ENCODE measurements around the gene PSMG4. TPM values are rescaled to one million over a fixed set of nuclear protein-coding genes. Genes with fewer than 3 reads are reported as not detected.
A peak's percentile ranks its signal among the peaks of the same experiment; 100 is the strongest.

PSMG4 gene
- total and polyA plus RNA-seq, 2 donors from 2014 or later: 24.9 to 36.8 TPM

- no peak for TF ChIP-seq CTCF (IDR thresholded peaks at IDR 0.05; ENCODE audit: borderline replicate concordance, extremely low read depth, insufficient read depth)
- Histone ChIP-seq H3K27ac (ENCODE audit: low read depth in 2 of 2, low read length in 2 of 2) (no peak overlapping the region), H3K9ac (ENCODE audit: low read length in 3 of 3) (no peak overlapping the region), H3K27me3 (ENCODE audit: control insufficient read depth, insufficient read depth, low read length) (no peaks in the 10 kb centered on the region), H3K4me1 (ENCODE audit: control insufficient read depth in 2 of 3, insufficient read depth in 2 of 3, low read depth in 1 of 3, low read length in 3 of 3) (peaks cover 0 to 7% (median 0%) of the 10 kb centered on the region in 3 donors), H3K4me3 (ENCODE audit: low read length in 3 of 3) (no peak overlapping the region), H3K36me3 (ENCODE audit: control insufficient read depth in 2 of 3, insufficient read depth in 3 of 3, low read length in 3 of 3) (peaks cover 0 to 9% (median 4%) of the 10 kb centered on the region in 3 donors), H3K9me3 (ENCODE audit: control insufficient read depth in 2 of 3, insufficient read depth in 1 of 3, low read length in 3 of 3) (no peaks in the 10 kb centered on the region)
- FAIRE-seq: no peak
- intact Hi-C loops (cut with DNase I): loop anchor here (5.0 kb wide), 1 partner anchor 453 kb away; no protein-coding TSS in a partner anchor
- DNase-seq: peak in 2 of 5 donors; percentile 48 to 75
These were observed 25.7 kb downstream of the PSMG4 start for GRCh38 chr6:3284436-3284876.

- Histone ChIP-seq H3K4me3 (ENCODE audit: low read length in 3 of 3) (no peak overlapping the region), H3K9me3 (ENCODE audit: control insufficient read depth in 2 of 3, insufficient read depth in 1 of 3, low read length in 3 of 3) (no peaks in the 10 kb centered on the region), H3K27me3 (ENCODE audit: control insufficient read depth, insufficient read depth, low read length) (no peaks in the 10 kb centered on the region), H3K9ac (ENCODE audit: low read length in 3 of 3) (no peak overlapping the region), H3K4me1 (ENCODE audit: control insufficient read depth in 2 of 3, insufficient read depth in 2 of 3, low read depth in 1 of 3, low read length in 3 of 3) (peaks cover 0 to 7% (median 0%) of the 10 kb centered on the region in 3 donors), H3K27ac (ENCODE audit: low read depth in 2 of 2, low read length in 2 of 2) (no peak overlapping the region), H3K36me3 (ENCODE audit: control insufficient read depth in 2 of 3, insufficient read depth in 3 of 3, low read length in 3 of 3) (peaks cover 0 to 9% (median 5%) of the 10 kb centered on the region in 3 donors)
- FAIRE-seq: no peak
- DNase-seq: peak in 2 of 5 donors; percentile 39 to 61
- intact Hi-C loops (cut with DNase I): no loop called here
- TF ChIP-seq CTCF (IDR thresholded peaks at IDR 0.05; ENCODE audit: borderline replicate concordance, extremely low read depth, insufficient read depth): no peak
These were observed 26.4 kb downstream of the PSMG4 start for GRCh38 chr6:3285049-3285639.

GRCh38 chr6:3285732-3286131 is 27.0 kb downstream of the PSMG4 start:
- DNase-seq (peak in 1 of 5 donors; percentile 26), FAIRE-seq (no peak)
- Histone ChIP-seq H3K9ac (ENCODE audit: low read length in 3 of 3) (no peak overlapping the region), H3K36me3 (ENCODE audit: control insufficient read depth in 2 of 3, insufficient read depth in 3 of 3, low read length in 3 of 3) (peaks cover 0 to 9% (median 6%) of the 10 kb centered on the region in 3 donors), H3K27me3 (ENCODE audit: control insufficient read depth, insufficient read depth, low read length) (no peaks in the 10 kb centered on the region), H3K27ac (ENCODE audit: low read depth in 2 of 2, low read length in 2 of 2) (no peak overlapping the region), H3K4me3 (ENCODE audit: low read length in 3 of 3) (no peak overlapping the region), H3K9me3 (ENCODE audit: control insufficient read depth in 2 of 3, insufficient read depth in 1 of 3, low read length in 3 of 3) (no peaks in the 10 kb centered on the region), H3K4me1 (ENCODE audit: control insufficient read depth in 2 of 3, insufficient read depth in 2 of 3, low read depth in 1 of 3, low read length in 3 of 3) (peaks cover 0 to 7% (median 0%) of the 10 kb centered on the region in 3 donors)
- intact Hi-C loops (cut with DNase I): no loop called here
- TF ChIP-seq CTCF (IDR thresholded peaks at IDR 0.05; ENCODE audit: borderline replicate concordance, extremely low read depth, insufficient read depth): no peak

All from kidney (tissue), 14 donors.